Endothelial cell of umbilical vein (primary cell): ENCODE measurements around the gene MARCHF9. TPM values are rescaled to one million over a fixed set of nuclear protein-coding genes. Genes with fewer than 3 reads are reported as not detected.

Experiments
- BruUV-seq: library from RNA; stranded (reverse); fragments of 400-500 nt; replicated peaks from 2 replicates; lab custom pipeline; 2021; lab: Mats Ljungman, UMichigan
- CTCF ChIA-PET: fragments of 300-600, 350-600 bp; sonication (Branson Sonifier 250); formaldehyde crosslinking; loops from one replicate; lab custom pipeline; 2021; ENCODE audit warnings: antibody characterized with exemption, inconsistent platforms; lab: Charles Lee
- POLR2A ChIA-PET: fragments of 300-600, 350-600 bp; sonication (Branson Sonifier 250); formaldehyde crosslinking; loops from one replicate; lab custom pipeline; 2021; ENCODE audit warnings: antibody characterized with exemption, inconsistent platforms; lab: Charles Lee
- DNase-seq: peaks from one replicate; pipeline ENCODE4 v3.0.0-alpha.2; 2011; ENCODE audit warnings: low read depth, low spot score
- FAIRE-seq: peaks from 2 replicates; lab custom pipeline; 2011; peaks lifted over from hg19 to GRCh38; lab: Jason Lieb, UNC
- H2AFZ ChIP-seq: 2 replicates; pipeline ENCODE4 v1.6.0; 2012; ENCODE audit warnings: low read depth, low read length, control low read depth, inconsistent platforms
- H3K27ac ChIP-seq: 2 replicates; pipeline ENCODE4 v1.5.1; 2011; ENCODE audit warnings: low read depth, mild to moderate bottlenecking, control low read depth, low read length, moderate library complexity; ENCODE audit not compliant: insufficient read depth
- H3K27me3 ChIP-seq, 2 experiments: 2 replicates each; pipeline versions ENCODE4 v1.6.0 to v1.6.1; 2011; ENCODE audit warnings: low read length in 2 of 2, mixed read lengths in 1 of 2; ENCODE audit not compliant: control insufficient read depth in 2 of 2, insufficient read depth in 2 of 2
- H3K36me3 ChIP-seq, 2 experiments: 2 replicates in 1 of 2; 3 replicates in 1 of 2; pipeline ENCODE4 v1.5.1; 2011; ENCODE audit warnings: low read length in 2 of 2, mild to moderate bottlenecking in 1 of 2, moderate library complexity in 1 of 2; ENCODE audit not compliant: control insufficient read depth in 2 of 2, insufficient read depth in 2 of 2; ENCODE audit errors: extremely low read depth in 1 of 2
- H3K4me1 ChIP-seq: 3 replicates; pipeline ENCODE4 v1.5.1; 2011; ENCODE audit warnings: mild to moderate bottlenecking, low read length; ENCODE audit not compliant: control insufficient read depth, insufficient read depth; ENCODE audit errors: extremely low read depth
- H3K4me2 ChIP-seq: 2 replicates; pipeline ENCODE4 v1.6.1; 2011; ENCODE audit warnings: low read length, control low read depth, mixed read lengths; ENCODE audit not compliant: insufficient read depth
- H3K4me3 ChIP-seq, 3 experiments: fragments of 200-600 bp in 1 of 3; sonication (generic), shearing (Covaris generic) in 1 of 3; replicated peaks in 1 of 3; 2 replicates each; pipeline ENCODE4 v1.5.1; 2011 to 2016; ENCODE audit warnings: control low read depth in 3 of 3, low read length in 3 of 3, mild to moderate bottlenecking in 2 of 3, inconsistent platforms in 1 of 3, low read depth in 1 of 3, moderate library complexity in 1 of 3; ENCODE audit not compliant: insufficient read depth in 1 of 3
- H3K79me2 ChIP-seq: 2 replicates; pipeline ENCODE4 v1.6.0; 2012; ENCODE audit warnings: low read length, inconsistent platforms; ENCODE audit not compliant: control insufficient read depth, insufficient read depth
- H3K9ac ChIP-seq: replicated peaks from 2 replicates; pipeline ENCODE3; 2011; ENCODE audit warnings: low read length, control low read depth; ENCODE audit not compliant: insufficient read depth; ENCODE audit errors: extremely low read depth
- H3K9me1 ChIP-seq: replicated peaks from 3 replicates; pipeline ENCODE4 v1.6.0; 2011; ENCODE audit warnings: mild to moderate bottlenecking, low read length; ENCODE audit not compliant: control insufficient read depth, insufficient read depth; ENCODE audit errors: extremely low read depth
- H3K9me3 ChIP-seq: replicated peaks from 2 replicates; pipeline ENCODE4 v1.5.1; 2012; ENCODE audit warnings: low read length, inconsistent platforms; ENCODE audit not compliant: control insufficient read depth, insufficient read depth
- H4K20me1 ChIP-seq: replicated peaks from 2 replicates; pipeline ENCODE3; 2011; ENCODE audit warnings: mild to moderate bottlenecking, low read length; ENCODE audit not compliant: control insufficient read depth, insufficient read depth; ENCODE audit errors: extremely low read depth
- EZH2 ChIP-seq: IDR thresholded peaks from 2 replicates; pipeline ENCODE4 v1.6.1; 2012; ENCODE audit warnings: borderline replicate concordance, low read depth, mild to moderate bottlenecking, moderate library complexity, low read length, inconsistent platforms; ENCODE audit not compliant: severe bottlenecking
- FOS ChIP-seq: IDR thresholded peaks from 2 replicates; pipeline ENCODE4 v1.6.1; 2011; ENCODE audit warnings: mild to moderate bottlenecking, low read length, moderate library complexity, borderline replicate concordance; ENCODE audit not compliant: insufficient read depth
- GATA2 ChIP-seq: IDR thresholded peaks from 2 replicates; pipeline ENCODE4 v1.7.0; 2011; ENCODE audit warnings: low read depth, mild to moderate bottlenecking, moderate library complexity, mixed read lengths, low read length; ENCODE audit not compliant: insufficient read length, insufficient read depth
- JUN ChIP-seq: IDR thresholded peaks from 2 replicates; pipeline ENCODE4 v1.6.1; 2011; ENCODE audit warnings: borderline replicate concordance, low read depth; ENCODE audit not compliant: insufficient read length, insufficient read depth
- MYC ChIP-seq: IDR thresholded peaks from one replicate; pipeline ENCODE4 v1.6.1; 2011; ENCODE audit warnings: mild to moderate bottlenecking, low read depth, low read length
- POLR2A ChIP-seq: IDR thresholded peaks from 2 replicates; pipeline ENCODE4 v1.6.1; 2012; ENCODE audit warnings: low read depth, mild to moderate bottlenecking, control low read depth, low read length
- POLR2AphosphoS5 ChIP-seq: IDR thresholded peaks from 2 replicates; pipeline ENCODE4 v1.6.1; 2012; ENCODE audit warnings: low read depth, mild to moderate bottlenecking, control low read depth, low read length, moderate library complexity; ENCODE audit not compliant: insufficient read depth
- dilution Hi-C: fragments of 300-500 bp; cut with MboI; formaldehyde crosslinking; loops from one replicate; pipeline ENCODE4 v1.15.0; 2019; ENCODE audit warnings: low sequenced_read_pairs; ENCODE audit not compliant: extremely low pct_ligation_motif_present
- intact Hi-C: fragments of 100-400 bp; cut with micrococcal nuclease; formaldehyde crosslinking; loops from one replicate; pipeline ENCODE4 v1.10.0; 2022
- polyA plus RNA-seq, 4 experiments: library from polyadenylated mRNA; depleted of rRNA in 3 of 4; stranded (reverse) in 3 of 4; unstranded in 1 of 4; fragments of >200 nt; gene quantifications; 2 replicates each; pipeline versions ENCODE4 v1.2.1 to v1.2.3, GENCODE V29; 2011 to 2012; ENCODE audit warnings: missing spikeins in 1 of 4
- total RNA-seq: library from RNA; stranded (reverse); gene quantifications from 2 replicates; pipeline ENCODE4 v1.2.3, GENCODE V29; 2021
- TF ChIP-seq, protein P1 (sequence below): IDR thresholded peaks from 2 replicates; pipeline ENCODE4 v1.6.1; 2011; ENCODE audit not compliant: insufficient read depth, insufficient read length
- TF ChIP-seq, protein P2 (sequence below), 2 donors: IDR thresholded peaks; 1 replicate in 1 of 2; 2 replicates in 1 of 2; pipeline ENCODE4 v1.5.1; 2011; ENCODE audit warnings: low read length in 2 of 2, mild to moderate bottlenecking in 2 of 2, moderate library complexity in 2 of 2, control low read depth in 1 of 2, inconsistent platforms in 1 of 2, low read depth in 1 of 2; ENCODE audit not compliant: insufficient read depth in 1 of 2; ENCODE audit errors: extremely low read depth in 1 of 2

MARCHF9 gene
- total and polyA plus RNA-seq, 2 donors (not counting 3 experiments of a cell fraction or from before 2014, with no cell fraction given): 4.6 to 4.8 TPM

DNA sequence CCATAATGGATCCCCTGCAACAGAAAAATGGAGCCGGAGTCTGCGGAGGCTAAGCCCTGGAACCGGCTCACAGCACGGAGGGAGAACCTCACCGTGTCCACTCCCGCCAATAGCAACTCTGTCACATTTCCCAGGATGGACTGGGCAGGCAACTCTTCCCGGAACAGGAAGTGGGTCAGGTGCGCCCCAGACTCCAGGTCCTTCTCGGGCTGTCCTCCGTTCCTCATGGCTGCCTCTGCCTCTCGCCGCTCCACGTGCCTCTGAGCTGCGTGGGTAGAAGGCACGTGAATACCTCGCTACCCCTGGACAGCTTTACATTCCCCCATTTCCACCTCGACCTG, 9.7 kb downstream of the MARCHF9 start:
- intact Hi-C loops (no loop called here), dilution Hi-C loops (no loop called here)
- H4K20me1 ChIP-seq: no peaks in the 10 kb centered on the region
- no peak overlapping the region for H3K27ac ChIP-seq
- H3K27me3 ChIP-seq: peaks cover 35 to 38% of the 10 kb centered on the region in 2 experiments
- H3K79me2 ChIP-seq: no peaks in the 10 kb centered on the region
- ChIA-PET POLR2A (no interaction called here), CTCF (interaction anchor here (0.7 to 4.6 kb wide), 3 partner anchors 9 to 18 kb away, joined by 3 to 48 read pairs (median 3); partner anchors contain the start of genes CDK4, MARCHF9 and TSFM)
- peaks cover 0 to 2% of the 10 kb centered on the region in 2 experiments for H3K36me3 ChIP-seq
- DNase-seq (no peak), FAIRE-seq (no peak)
- H3K9me3 ChIP-seq: no peaks in the 10 kb centered on the region
- no TSS peak for BruUV-seq
- no peak overlapping the region for H3K4me3 ChIP-seq
- TF ChIP-seq EZH2 (no peak), POLR2A (no peak), FOS (no peak), MYC (no peak), POLR2AphosphoS5 (no peak), JUN (no peak), GATA2 (no peak)
- TF ChIP-seq, protein P1, sequence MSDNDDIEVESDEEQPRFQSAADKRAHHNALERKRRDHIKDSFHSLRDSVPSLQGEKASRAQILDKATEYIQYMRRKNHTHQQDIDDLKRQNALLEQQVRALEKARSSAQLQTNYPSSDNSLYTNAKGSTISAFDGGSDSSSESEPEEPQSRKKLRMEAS: no peak
- TF ChIP-seq, protein P2, sequence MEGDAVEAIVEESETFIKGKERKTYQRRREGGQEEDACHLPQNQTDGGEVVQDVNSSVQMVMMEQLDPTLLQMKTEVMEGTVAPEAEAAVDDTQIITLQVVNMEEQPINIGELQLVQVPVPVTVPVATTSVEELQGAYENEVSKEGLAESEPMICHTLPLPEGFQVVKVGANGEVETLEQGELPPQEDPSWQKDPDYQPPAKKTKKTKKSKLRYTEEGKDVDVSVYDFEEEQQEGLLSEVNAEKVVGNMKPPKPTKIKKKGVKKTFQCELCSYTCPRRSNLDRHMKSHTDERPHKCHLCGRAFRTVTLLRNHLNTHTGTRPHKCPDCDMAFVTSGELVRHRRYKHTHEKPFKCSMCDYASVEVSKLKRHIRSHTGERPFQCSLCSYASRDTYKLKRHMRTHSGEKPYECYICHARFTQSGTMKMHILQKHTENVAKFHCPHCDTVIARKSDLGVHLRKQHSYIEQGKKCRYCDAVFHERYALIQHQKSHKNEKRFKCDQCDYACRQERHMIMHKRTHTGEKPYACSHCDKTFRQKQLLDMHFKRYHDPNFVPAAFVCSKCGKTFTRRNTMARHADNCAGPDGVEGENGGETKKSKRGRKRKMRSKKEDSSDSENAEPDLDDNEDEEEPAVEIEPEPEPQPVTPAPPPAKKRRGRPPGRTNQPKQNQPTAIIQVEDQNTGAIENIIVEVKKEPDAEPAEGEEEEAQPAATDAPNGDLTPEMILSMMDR (IDR thresholded peaks at IDR 0.05; ENCODE audit: extremely low read depth in 1 of 2, insufficient read depth in 1 of 2, low read depth in 1 of 2, low read length in 2 of 2): no peak
- H3K9me1 ChIP-seq: no peaks in the 10 kb centered on the region
- peak overlapping the region; percentile 60 for H3K4me2 ChIP-seq
- peaks cover 17% of the 10 kb centered on the region for H3K4me1 ChIP-seq
- H3K9ac ChIP-seq: no peak overlapping the region
- H2AFZ ChIP-seq: peak overlapping the region; percentile 30
